Left renal pelvis (tissue), 4 donors: ENCODE results near the gene SDK1. TPM values are rescaled to one million over a fixed set of nuclear protein-coding genes. Genes with fewer than 3 reads are reported as not detected.
"Not testable (repeated sequence)": the region's sequence is repeated elsewhere in the genome, so short reads cannot be mapped to it uniquely, and the experiment has no call there.

ENCODE experiments used
- DNase-seq, 4 donors: peaks; one replicate each; pipeline ENCODE4 v3.0.0-alpha.2; 2013; ENCODE audit warnings: low read depth in 4 of 4, low spot score in 3 of 4
- polyA plus RNA-seq, 4 donors: library from polyadenylated mRNA; unstranded; fragments of 120-200 nt; gene quantifications; one replicate each; pipeline ENCODE4 v1.2.1, GENCODE V29; 2013; ENCODE audit not compliant: insufficient read length in 4 of 4

Gene SDK1
- polyA plus RNA-seq, 4 donors, result 4.0 to 8.4 (median 6.3) TPM

- no peak for DNase-seq
These were observed 917.4 kb downstream of the SDK1 start for GRCh38 chr7:4218481-4218880.

GRCh38 chr7:4220011-4220410 is 919.0 kb downstream of the SDK1 start:
- no peak for DNase-seq

GRCh38 chr7:4221043-4221442 is 920.0 kb downstream of the SDK1 start:
- DNase-seq, result no peak

GRCh38 chr7:4222676-4223075 is 921.6 kb downstream of the SDK1 start:
- DNase-seq, result no peak

GRCh38 chr7:4225361-4225771 is 924.3 kb downstream of the SDK1 start:
- no peak for DNase-seq

- no peak for DNase-seq
These were observed 925.0 kb downstream of the SDK1 start for GRCh38 chr7:4225881-4226523.

- DNase-seq, result no peak
These were observed 925.5 kb downstream of the SDK1 start for GRCh38 chr7:4226524-4226882.

- no peak for DNase-seq
These were observed 926.3 kb downstream of the SDK1 start for GRCh38 chr7:4227105-4228010.

GRCh38 chr7:4230352-4230751 is 929.3 kb downstream of the SDK1 start:
- no peak for DNase-seq

- no peak for DNase-seq
These were observed 932.1 kb downstream of the SDK1 start for GRCh38 chr7:4233146-4233545.

GRCh38 chr7:4233621-4234497 is 932.8 kb downstream of the SDK1 start:
- no peak for DNase-seq

- DNase-seq, result no peak
These were observed 933.4 kb downstream of the SDK1 start for GRCh38 chr7:4234498-4234855.

- DNase-seq, result no peak
These were observed 933.8 kb downstream of the SDK1 start for GRCh38 chr7:4234886-4235285.

- peak in 1 of 4 donors; percentile 14 for DNase-seq
These were observed 934.5 kb downstream of the SDK1 start for GRCh38 chr7:4235596-4235995.

GRCh38 chr7:4236389-4236788 is 935.3 kb downstream of the SDK1 start:
- no peak for DNase-seq

GRCh38 chr7:4236873-4237272 is 935.8 kb downstream of the SDK1 start:
- DNase-seq, result not testable (repeated sequence)

GRCh38 chr7:4237296-4238235 is 936.5 kb downstream of the SDK1 start:
- DNase-seq, result no peak

GRCh38 chr7:4238861-4239260 is 937.8 kb downstream of the SDK1 start:
- DNase-seq, result no peak

- no peak for DNase-seq
These were observed 939.0 kb downstream of the SDK1 start for GRCh38 chr7:4240042-4240441.
